OCI-LY1 (cell line): ENCODE data around the gene HMCN2.

Experiments used
- H2AFZ ChIP-seq: fragments of 200-600 bp; sonication (generic), shearing (Covaris generic); 2 replicates; pipeline ENCODE4 v1.6.0; 2014; ENCODE audit warnings: antibody characterized with exemption, mild to moderate bottlenecking, low read length
- H3F3A ChIP-seq: fragments of 200-600 bp; sonication (generic), shearing (Covaris generic); 2 replicates; pipeline ENCODE4 v1.6.0; 2014; ENCODE audit warnings: mild to moderate bottlenecking, antibody characterized with exemption, low read length, moderate library complexity; ENCODE audit not compliant: insufficient read depth
- H3K27ac ChIP-seq: fragments of 200-600 bp; sonication (generic); 2 replicates; pipeline ENCODE4 v1.5.1; 2014; ENCODE audit warnings: low read length, mixed run types, mild to moderate bottlenecking, low read depth; ENCODE audit not compliant: poor library complexity, severe bottlenecking
- H3K27me3 ChIP-seq: fragments of 200-600 bp; sonication (generic); 2 replicates; pipeline ENCODE4 v1.6.0; 2014; ENCODE audit warnings: antibody characterized with exemption, mild to moderate bottlenecking, low read length, moderate library complexity; ENCODE audit not compliant: insufficient read depth
- H3K36me3 ChIP-seq: fragments of 200-600 bp; sonication (generic); 2 replicates; pipeline ENCODE4 v1.6.1; 2014; ENCODE audit warnings: mild to moderate bottlenecking, antibody characterized with exemption, low read length, moderate library complexity, mixed read lengths; ENCODE audit not compliant: insufficient read depth
- H3K4me1 ChIP-seq: fragments of 200-600 bp; sonication (generic); 2 replicates; pipeline ENCODE4 v1.5.1; 2014; ENCODE audit warnings: mild to moderate bottlenecking, low read length, moderate library complexity; ENCODE audit not compliant: insufficient read depth, severe bottlenecking
- H3K4me2 ChIP-seq: fragments of 200-600 bp; sonication (generic), shearing (Covaris generic); 2 replicates; pipeline ENCODE4 v1.6.1; 2014; ENCODE audit warnings: low read length
- H3K4me3 ChIP-seq: fragments of 200-600 bp; sonication (generic); 2 replicates; pipeline ENCODE4 v1.5.1; 2014; ENCODE audit warnings: low read length, low read depth, mild to moderate bottlenecking, mixed read lengths; ENCODE audit not compliant: poor library complexity, severe bottlenecking
- H3K79me2 ChIP-seq: fragments of 200-600 bp; shearing (Covaris generic); 2 replicates; pipeline ENCODE4 v1.6.1; 2016; ENCODE audit warnings: mixed run types, low read length, mixed read lengths; ENCODE audit not compliant: insufficient read depth
- H3K9ac ChIP-seq: fragments of 200-600 bp; sonication (generic), shearing (Covaris generic); 2 replicates; pipeline ENCODE4 v1.6.1; 2014; ENCODE audit warnings: mild to moderate bottlenecking, low read length, mixed read lengths
- H3K9me2 ChIP-seq: fragments of 200-600 bp; sonication (generic), shearing (Covaris generic); 2 replicates; pipeline ENCODE4 v1.6.1; 2014; ENCODE audit warnings: low read depth, mild to moderate bottlenecking, low read length, mixed read lengths
- H3K9me3 ChIP-seq: fragments of 200-600 bp; shearing (Covaris generic); 2 replicates; pipeline ENCODE4 v1.6.1; 2014; ENCODE audit warnings: low read length, mixed read lengths
- H4K20me1 ChIP-seq: fragments of 200-600 bp; sonication (generic), shearing (Covaris generic); 2 replicates; pipeline ENCODE4 v1.6.0; 2016; ENCODE audit warnings: mild to moderate bottlenecking, low read length; ENCODE audit not compliant: insufficient read depth
- EZH2 ChIP-seq: fragments of 200-600 bp; sonication (generic), shearing (Covaris generic); IDR thresholded peaks from 2 replicates; pipeline ENCODE4 v1.8.0; 2017; ENCODE audit warnings: borderline replicate concordance, mixed run types, mild to moderate bottlenecking, antibody characterized with exemption, low read length, moderate library complexity, mixed read lengths
- TF ChIP-seq, protein P1 (sequence below): fragments of 200-600 bp; sonication (generic), shearing (Covaris generic); IDR thresholded peaks from 2 replicates; pipeline ENCODE4 v1.5.1; 2017; ENCODE audit warnings: mild to moderate bottlenecking, antibody characterized with exemption, low read length, moderate library complexity, mixed read lengths

The HMCN2 gene

DNA sequence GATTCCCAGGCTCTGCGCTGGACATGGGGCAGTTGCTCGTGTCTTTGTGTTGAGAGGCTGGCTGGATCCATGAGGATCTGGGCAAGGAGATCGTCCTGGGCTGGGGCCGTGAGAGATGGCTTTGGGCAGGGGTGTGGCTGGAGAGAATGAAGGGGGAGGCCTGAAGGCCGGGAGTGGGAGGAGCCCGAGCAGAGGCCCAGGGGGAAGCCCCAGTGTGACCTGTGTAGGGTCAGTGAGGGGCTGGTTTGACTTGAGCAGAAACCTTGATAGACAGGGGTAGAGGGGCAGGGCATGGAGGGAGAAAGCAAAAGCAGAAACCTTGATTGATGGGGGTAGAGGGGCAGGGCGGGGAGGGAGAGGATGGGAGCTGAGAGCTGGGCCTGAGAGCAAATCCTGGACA is 124.8 kb downstream of the HMCN2 start:
- Histone ChIP-seq H2AFZ (no peak overlapping the region), H4K20me1 (no peaks in the 10 kb centered on the region), H3K79me2 (no peaks in the 10 kb centered on the region), H3K27ac (no peak overlapping the region), H3K4me3 (no peak overlapping the region), H3K9me2 (no peaks in the 10 kb centered on the region), H3K36me3 (no peaks in the 10 kb centered on the region), H3K4me1 (no peaks in the 10 kb centered on the region), H3K9ac (no peak overlapping the region), H3K4me2 (no peak overlapping the region), H3K9me3 (no peaks in the 10 kb centered on the region), H3K27me3 (no peaks in the 10 kb centered on the region), H3F3A (no peaks in the 10 kb centered on the region)
- TF ChIP-seq, protein P1, sequence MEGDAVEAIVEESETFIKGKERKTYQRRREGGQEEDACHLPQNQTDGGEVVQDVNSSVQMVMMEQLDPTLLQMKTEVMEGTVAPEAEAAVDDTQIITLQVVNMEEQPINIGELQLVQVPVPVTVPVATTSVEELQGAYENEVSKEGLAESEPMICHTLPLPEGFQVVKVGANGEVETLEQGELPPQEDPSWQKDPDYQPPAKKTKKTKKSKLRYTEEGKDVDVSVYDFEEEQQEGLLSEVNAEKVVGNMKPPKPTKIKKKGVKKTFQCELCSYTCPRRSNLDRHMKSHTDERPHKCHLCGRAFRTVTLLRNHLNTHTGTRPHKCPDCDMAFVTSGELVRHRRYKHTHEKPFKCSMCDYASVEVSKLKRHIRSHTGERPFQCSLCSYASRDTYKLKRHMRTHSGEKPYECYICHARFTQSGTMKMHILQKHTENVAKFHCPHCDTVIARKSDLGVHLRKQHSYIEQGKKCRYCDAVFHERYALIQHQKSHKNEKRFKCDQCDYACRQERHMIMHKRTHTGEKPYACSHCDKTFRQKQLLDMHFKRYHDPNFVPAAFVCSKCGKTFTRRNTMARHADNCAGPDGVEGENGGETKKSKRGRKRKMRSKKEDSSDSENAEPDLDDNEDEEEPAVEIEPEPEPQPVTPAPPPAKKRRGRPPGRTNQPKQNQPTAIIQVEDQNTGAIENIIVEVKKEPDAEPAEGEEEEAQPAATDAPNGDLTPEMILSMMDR, result no peak
- TF ChIP-seq EZH2, result no peak

DNA sequence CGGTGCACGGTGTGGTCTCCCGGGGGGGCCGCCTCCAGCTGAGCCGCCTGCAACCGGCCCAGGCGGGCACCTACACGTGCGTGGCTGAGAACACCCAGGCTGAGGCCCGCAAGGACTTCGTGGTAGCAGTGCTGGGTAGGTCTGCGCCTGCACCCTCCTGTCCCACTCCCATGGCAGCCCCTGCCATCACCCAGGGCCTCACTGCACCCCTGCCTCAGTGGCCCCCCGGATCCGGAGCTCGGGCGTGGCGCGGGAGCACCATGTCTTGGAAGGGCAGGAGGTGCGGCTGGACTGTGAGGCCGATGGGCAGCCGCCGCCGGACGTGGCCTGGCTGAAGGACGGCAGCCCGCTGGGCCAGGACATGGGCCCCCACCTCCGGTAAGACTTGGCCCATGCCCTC is 125.4 kb downstream of the HMCN2 start:
- H3K4me3 ChIP-seq, result no peak overlapping the region
- no peaks in the 10 kb centered on the region for H3K4me1 ChIP-seq
- no peaks in the 10 kb centered on the region for H3K79me2 ChIP-seq
- H3K27ac ChIP-seq, result no peak overlapping the region
- no peaks in the 10 kb centered on the region for H4K20me1 ChIP-seq
- no peak overlapping the region for H2AFZ ChIP-seq
- no peaks in the 10 kb centered on the region for H3K9me3 ChIP-seq
- H3K27me3 ChIP-seq, result no peaks in the 10 kb centered on the region
- no peaks in the 10 kb centered on the region for H3K36me3 ChIP-seq
- TF ChIP-seq EZH2, result no peak
- TF ChIP-seq, protein P1, result no peak
- no peaks in the 10 kb centered on the region for H3F3A ChIP-seq
- no peaks in the 10 kb centered on the region for H3K9me2 ChIP-seq
- no peak overlapping the region for H3K4me2 ChIP-seq
- no peak overlapping the region for H3K9ac ChIP-seq

DNA sequence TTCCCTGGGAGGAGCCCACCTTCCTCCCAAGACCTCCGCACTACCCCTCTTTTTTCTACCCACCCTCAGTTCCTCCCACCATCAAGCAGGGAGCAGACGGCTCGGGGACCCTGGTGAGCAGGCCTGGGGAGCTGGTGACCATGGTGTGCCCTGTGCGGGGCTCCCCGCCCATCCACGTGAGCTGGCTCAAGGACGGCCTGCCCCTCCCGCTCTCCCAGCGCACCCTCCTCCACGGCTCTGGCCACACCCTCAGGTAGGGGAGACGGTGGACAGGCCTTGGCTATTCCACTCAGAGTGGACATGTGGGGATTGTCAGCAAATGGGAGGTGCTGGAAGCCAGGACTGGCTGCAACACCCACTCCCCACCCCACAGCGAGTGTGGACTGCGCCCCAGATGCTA is 126.3 kb downstream of the HMCN2 start:
- Histone ChIP-seq H3K27ac (no peak overlapping the region), H2AFZ (no peak overlapping the region), H3K36me3 (no peaks in the 10 kb centered on the region), H3K4me1 (no peaks in the 10 kb centered on the region), H3K4me2 (no peak overlapping the region), H3K79me2 (no peaks in the 10 kb centered on the region), H3K9me3 (no peaks in the 10 kb centered on the region), H3K9ac (no peak overlapping the region), H3K27me3 (no peaks in the 10 kb centered on the region), H4K20me1 (no peaks in the 10 kb centered on the region), H3K9me2 (no peaks in the 10 kb centered on the region), H3K4me3 (no peak overlapping the region), H3F3A (no peaks in the 10 kb centered on the region)
- TF ChIP-seq, protein P1, result no peak
- TF ChIP-seq EZH2, result no peak
